Measurements from ENCODE around the gene C12orf76.
"Not testable (repeated sequence)": the region's sequence is repeated elsewhere in the genome, so short reads cannot be mapped to it uniquely, and the experiment has no call there.

C12orf76 gene

GRCh38 chr12:110048242-110049027 is at the start of gene C12orf76:
Gene C12orf76, minus strand, starts transcription at chr12:110048522. Its CDS starts 27 bp downstream, at chr12:110048495.
- peak; percentile 77 to 85 for DNase-seq (ENCODE audit: low read depth in 2 of 2)

GRCh38 chr12:110093631-110094311 is 45.4 kb upstream of the C12orf76 start:
- DNase-seq (ENCODE audit: low read depth in 2 of 2) = no peak

DNA sequence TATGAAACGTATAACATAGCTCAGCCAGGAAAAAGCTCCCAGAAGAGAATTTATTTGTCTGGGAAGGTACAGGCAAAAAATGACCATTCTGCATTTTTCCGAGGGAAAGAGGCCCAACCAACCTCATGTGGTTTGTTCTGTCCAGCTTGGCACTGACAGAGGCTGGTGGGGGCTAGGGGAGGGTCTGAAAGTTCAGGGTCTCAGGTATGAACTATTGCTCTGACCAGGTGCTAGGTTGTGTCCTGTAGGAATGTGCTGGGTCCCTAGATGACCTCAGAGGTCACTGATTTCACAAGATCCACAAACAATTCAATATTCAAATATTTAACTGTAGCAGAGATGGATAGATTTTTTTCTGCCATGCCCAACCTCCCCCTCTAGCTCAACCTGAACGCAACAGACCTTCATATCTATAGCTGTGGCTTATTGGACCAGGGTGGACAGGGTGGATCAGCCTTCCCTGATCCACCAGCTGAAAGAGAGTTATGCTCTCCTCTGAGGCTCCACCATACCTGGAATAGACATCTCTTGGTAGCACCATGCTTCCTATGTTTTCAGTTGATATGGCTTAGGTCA is 42.9 kb upstream of the C12orf76 start:
- no peak for DNase-seq (ENCODE audit: low read depth in 2 of 2)

GRCh38 chr12:110090266-110091135 is 42.2 kb upstream of the C12orf76 start:
- DNase-seq (ENCODE audit: low read depth in 2 of 2) = no peak

DNA sequence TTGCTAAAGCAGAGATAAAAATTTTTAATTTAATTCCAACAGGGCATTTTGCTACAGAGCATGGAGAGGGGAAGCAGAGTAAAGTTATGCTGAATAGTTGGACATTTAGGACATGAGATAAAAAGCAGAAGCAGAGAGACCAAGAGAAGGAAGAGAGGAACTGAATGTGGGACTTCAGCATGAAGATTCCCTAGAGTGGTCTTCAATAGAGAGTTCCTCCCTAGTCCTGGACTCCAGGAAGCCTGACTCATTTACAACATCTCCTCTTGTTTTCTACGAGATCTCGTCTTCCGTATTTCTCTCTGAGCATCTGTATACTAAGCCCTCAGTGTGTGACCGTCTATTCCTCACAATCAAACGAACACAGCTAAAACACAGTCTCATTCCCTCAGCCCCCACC is 40.6 kb upstream of the C12orf76 start:
- no peak for DNase-seq (ENCODE audit: low read depth in 2 of 2)

DNA sequence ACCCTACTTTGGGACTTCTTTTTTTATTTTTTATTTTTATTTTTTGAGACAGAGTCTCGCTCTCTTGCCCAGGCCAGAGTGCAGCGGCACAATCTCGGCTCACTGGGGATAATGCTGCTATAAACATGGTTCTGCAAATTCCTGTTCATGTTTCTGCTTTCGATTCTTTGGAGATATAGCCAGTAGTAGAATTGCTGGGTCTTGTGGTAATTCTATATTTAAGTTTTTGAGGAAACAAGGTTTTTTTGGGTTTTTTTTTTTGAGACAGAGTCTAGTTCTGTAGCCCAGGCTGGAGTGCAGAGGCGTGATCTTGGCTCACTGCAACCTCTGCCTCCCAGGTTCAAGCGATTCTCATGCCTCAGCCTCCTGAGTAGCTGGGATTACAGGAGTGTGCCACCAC is 39.9 kb upstream of the C12orf76 start:
- not testable (repeated sequence) for DNase-seq (ENCODE audit: low read depth in 2 of 2)

- DNase-seq (ENCODE audit: low read depth in 2 of 2) = no peak
Observed at GRCh38 chr12:110084314-110085015, 36.1 kb upstream of the C12orf76 start.

DNA sequence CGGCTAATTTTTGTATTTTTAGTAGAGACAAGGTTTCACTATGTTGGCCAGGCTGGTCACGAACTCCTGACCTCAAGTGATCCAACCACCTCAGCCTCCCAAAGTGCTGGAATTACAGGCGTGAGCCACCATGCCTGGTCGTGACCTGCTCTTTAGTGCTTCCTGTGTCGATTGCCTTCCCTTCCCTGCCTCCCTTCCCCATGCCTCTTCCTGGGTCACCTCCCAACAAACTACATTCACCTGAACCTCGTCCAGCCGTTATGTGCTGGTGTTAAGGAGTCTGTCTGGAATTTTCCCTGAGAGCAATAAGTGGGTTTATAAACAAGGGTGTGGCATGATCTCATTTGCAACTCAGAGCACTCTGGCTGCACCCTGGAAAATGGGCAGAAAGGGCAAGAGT is 32.1 kb upstream of the C12orf76 start:
- no peak for DNase-seq (ENCODE audit: low read depth in 2 of 2)

DNA sequence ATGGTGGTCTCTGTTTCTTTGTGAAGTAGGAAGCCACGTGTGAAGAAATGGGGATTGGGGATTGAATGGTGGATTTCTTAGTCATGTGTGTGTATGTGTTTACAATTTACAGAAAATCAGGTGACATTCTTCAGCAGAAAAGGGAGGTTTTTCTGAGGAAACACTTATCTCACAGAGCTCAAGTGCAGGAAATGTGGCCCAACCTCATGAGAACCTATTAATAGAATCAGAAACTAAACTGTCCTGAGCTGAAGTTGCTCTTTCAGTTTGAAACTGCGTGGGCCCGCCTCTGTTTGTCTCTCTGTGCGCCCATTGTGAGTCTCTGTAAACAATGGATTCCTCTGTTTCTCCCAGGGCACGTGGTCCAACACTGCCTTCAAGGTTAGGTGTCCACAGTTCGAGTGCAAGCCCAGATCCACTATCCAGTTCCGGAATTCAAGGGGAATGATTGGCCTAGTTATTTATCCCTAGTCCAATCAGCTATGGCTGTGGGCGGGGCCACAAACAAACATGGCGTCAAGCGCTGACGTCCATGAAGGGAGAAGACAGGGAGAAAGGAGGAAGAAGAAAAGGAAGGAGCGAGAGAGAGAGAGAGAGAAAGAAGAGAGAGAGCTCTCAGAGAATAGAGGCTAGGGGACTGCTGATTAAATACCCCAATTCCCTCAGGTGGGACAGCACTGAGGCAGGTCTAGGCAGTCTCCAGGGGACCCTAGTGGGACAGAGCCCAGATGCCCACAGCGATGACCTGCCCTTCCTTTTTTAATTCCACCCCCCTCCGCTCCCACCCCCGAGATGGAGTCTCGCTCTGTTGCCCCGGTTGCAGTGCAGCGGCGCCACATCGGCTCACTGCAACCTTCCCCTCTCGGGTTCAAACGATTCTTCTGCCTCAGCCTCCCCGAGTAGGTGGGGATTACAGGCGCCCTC is 31.4 kb upstream of the C12orf76 start:
- DNase-seq (ENCODE audit: low read depth in 2 of 2) = peak; percentile 46 to 63

- DNase-seq (ENCODE audit: low read depth in 2 of 2) = no peak
Observed at GRCh38 chr12:110077800-110078199, 29.5 kb upstream of the C12orf76 start.

GRCh38 chr12:110075880-110076279 is 27.6 kb upstream of the C12orf76 start:
- DNase-seq (ENCODE audit: low read depth in 2 of 2) = no peak

DNA sequence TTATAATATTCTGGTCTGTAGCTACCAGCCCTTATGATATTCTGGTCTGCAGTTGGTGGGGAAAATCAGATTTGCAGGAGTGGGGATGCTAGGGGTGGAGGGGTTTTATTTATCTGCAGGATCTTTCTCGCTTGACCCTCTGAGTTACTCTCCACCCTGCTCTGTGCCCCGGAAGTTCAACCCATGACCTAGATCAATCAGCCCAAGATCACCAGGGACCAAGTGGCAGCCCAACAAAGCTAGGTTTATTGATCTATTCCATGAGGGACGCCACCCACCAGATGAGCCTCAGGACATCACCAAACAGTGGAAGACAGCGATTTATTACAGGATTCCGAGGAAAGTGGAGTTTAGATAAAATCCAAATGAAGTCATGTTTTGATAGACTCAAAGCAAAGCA is 25.8 kb upstream of the C12orf76 start:
- DNase-seq (ENCODE audit: low read depth in 2 of 2) = no peak

GRCh38 chr12:110073049-110073831 is 24.9 kb upstream of the C12orf76 start:
- no peak for DNase-seq (ENCODE audit: low read depth in 2 of 2)

GRCh38 chr12:110072636-110073035 is 24.3 kb upstream of the C12orf76 start:
- not testable (repeated sequence) for DNase-seq (ENCODE audit: low read depth in 2 of 2)

DNA sequence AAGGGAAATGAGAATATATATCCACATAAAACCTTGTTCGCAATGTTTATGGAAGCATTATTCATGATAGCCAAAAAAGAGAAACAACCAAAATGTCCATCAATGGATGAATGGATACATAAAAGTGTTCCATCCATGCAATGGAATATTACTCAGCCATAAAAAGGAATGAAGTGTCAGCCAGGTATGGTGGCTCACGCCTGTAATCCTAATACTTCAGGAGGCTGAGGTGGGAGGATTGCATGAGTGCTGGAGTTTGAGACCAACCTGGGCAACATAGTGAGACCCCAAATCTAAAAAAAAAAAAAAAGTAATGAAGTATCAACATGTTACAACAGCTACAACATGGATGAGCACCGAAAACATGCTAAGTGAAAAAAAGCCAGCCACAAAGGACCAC is 23.6 kb upstream of the C12orf76 start:
- DNase-seq (ENCODE audit: low read depth in 2 of 2) = no peak

DNA sequence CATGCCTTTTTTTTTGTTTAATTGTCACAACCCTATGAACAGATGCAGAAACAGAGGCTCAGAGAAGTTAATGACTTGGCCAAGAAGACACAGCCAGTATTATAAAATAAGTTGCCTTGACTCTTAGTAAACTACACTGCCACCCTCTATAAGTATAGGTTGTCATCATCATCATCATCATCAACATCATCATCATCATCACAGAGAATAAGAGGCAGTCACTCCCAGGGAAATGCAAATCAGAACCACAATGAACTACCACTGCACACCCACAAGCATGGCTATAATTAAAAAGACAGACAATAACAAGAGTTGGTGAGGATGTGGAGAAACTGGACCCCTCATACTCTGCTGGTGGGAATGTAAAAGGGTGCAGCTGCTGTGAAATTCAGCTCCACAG is 23.2 kb upstream of the C12orf76 start:
- DNase-seq (ENCODE audit: low read depth in 2 of 2) = no peak

DNA sequence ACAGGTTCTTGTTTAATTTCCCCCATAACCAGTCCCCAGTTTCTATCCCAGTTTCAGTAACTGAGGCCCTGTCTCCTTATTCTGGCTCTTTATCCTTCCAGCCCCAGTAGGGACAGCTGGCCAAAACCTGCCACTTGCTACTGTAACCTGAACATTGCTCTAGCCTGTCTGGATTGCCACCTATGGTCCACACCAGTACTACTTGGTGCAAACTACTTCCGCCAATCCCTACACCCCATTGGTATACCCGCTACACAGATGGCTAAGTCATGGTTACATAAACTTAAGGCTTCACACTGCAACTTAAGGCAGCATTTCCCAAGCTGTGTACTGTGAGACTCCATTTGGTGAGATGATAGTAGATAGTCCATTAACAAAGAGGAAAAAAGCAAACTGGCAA is 20.3 kb upstream of the C12orf76 start:
- DNase-seq (ENCODE audit: low read depth in 2 of 2) = no peak

DNA sequence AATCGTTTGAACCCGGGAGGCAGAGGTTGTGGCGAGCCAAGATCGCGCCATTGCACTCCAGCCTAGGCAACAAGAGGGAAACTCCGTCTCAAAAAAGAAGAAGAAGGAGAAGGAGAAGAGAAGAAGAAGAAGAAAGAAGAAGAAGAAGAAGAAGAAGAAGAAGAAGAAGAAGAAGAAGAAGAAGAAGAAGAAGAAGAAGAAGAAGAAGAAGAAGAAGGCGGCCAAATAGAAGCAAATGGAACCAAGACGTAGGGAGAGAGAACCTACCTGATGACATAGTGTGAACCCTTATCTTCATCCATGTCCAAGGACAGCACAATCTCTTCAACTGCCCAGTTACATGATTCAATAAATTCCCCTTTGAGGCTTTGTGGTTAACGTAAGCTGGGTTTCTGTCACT is 19.8 kb upstream of the C12orf76 start:
- not testable (repeated sequence) for DNase-seq (ENCODE audit: low read depth in 2 of 2)

DNA sequence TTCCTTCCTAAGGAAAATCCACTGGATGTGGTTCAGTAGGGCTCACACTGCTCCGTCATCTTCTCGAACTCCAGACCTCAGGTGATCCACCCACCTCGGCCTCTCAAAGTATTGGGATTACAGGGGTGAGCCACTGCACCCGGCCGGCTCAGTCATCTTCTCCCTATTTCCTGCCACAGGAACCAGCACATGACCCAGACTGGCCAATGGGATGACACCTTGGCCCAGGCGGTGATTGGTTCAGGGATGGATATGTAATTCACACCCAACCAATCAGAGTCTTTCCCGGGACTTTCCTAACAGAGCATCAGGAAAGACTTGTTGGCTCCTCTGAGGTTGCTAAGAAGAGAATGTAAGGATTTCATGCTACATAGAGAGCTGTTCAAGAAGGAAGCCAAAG is 19.2 kb upstream of the C12orf76 start:
- no peak for DNase-seq (ENCODE audit: low read depth in 2 of 2)
